GM18868 (cell line): ENCODE measurements around the gene CNTN4.

ENCODE experiments used
- ATAC-seq: cut with Tn5 transposase; IDR thresholded peaks from one replicate; pipeline ENCODE4 v1.9.1; 2021; ENCODE audit warnings: mild to moderate bottlenecking, moderate library complexity; ENCODE audit not compliant: unreplicated experiment

CNTN4 gene

DNA sequence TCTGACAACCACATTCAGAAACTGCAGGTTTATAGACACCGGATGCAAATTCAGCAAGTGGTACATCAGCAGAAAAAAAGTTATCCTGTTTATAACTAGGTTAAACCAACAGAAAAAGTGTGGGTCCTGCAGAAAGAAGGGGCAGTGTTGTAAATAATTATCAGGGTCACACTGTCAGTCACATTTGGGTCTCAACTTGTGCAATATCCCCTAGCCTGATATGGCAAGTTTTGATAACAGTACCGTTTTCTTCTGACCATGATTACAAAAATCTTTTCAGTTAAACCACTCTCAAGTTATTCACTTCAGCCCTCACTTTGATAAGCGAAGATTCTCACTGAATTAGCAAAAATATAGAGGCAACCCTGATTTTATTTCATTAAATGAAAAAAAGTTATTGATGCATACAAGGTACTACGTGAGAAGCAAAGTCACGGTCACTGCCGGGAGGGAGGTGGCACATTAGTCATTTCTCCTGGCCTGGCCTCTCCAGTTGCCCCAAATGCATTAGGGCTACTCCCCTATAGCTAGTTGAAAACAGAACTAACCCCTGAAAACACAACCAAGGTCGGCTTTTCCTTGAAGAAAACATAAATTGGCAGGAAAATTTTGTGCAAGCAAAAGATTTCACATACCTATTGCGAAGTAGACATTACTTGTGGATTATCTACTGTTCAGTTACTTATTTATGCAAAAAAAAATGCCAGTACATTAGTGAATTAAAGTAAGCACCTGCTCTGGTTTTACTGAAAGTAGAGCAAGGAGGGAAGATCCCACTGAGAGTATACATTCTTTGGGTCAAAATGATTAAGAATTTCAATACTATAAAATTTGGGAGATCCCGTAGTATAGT, 982.9 kb downstream of the CNTN4 start:
- ATAC-seq, result peak; percentile 53

- ATAC-seq, result peak; percentile 77
These were observed 983.7 kb downstream of the CNTN4 start for GRCh38 chr3:3082234-3082924.

DNA sequence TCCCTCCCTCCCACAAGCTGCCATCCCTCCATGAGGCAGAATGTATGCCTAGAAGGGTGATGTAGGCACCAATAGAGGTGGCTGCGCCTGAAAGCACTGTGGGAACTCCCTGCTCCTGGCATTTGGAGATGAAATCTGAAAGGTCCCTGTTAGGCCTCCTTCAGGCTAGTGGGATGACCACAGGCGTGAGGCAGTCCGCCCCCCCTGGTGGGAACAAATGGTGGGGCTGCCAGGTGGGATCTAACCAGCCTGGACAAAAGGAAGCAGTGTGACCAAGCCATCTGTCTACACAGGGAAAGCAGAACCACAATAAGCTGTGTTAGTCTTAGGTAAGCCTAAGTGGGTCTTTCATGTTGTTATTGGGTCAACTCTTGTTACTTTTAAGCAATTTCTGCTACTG, 986.2 kb downstream of the CNTN4 start:
- no peak for ATAC-seq

- ATAC-seq, result peak; percentile 28
These were observed 987.1 kb downstream of the CNTN4 start for GRCh38 chr3:3085782-3086181.

GRCh38 chr3:3086239-3086638, 987.6 kb downstream of the CNTN4 start:
- no peak for ATAC-seq

GRCh38 chr3:3087279-3087678, 988.6 kb downstream of the CNTN4 start:
- no peak for ATAC-seq

- no peak for ATAC-seq
These were observed 989.2 kb downstream of the CNTN4 start for GRCh38 chr3:3087716-3088465.

DNA sequence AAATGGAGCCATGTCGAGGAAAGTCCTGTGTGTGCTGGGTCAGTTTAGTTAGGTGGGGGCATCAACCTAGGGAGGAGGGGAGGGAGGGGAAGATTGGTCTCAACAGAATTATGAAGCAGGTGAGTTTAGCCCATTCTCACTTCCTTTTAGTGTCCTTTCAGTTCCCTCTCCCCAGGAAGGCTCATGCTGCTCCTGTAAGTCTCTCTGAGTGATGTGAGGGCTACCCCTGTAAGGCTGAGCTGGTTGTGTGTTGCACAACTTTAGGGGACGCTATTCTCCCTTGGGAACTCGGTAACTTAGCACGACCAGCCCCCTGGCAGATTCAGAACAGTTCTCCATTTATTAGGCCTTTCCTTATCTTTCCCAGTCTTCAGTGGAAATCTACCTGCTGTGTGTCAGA, 990.4 kb downstream of the CNTN4 start:
- peak; percentile 97 for ATAC-seq

DNA sequence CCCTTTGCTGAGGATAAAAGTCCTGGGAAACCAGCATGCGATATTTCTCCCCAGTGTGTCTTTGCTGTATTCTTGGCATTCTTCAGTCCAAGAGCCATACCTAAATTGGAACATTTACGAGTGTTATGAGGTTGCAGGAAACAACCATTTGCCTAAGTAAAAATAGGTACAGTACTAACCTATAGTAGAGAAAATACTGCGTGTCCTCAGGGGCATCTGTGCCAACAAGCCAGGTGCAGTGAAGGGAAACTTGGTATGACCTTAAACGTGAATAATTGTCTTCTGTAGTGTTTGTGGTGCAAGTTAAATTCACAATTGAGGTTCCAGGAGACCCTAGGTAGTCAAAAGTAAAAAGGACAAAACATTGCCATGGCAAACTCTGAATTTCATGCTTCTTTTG, 999.3 kb downstream of the CNTN4 start:
- ATAC-seq, result no peak

GRCh38 chr3:3101660-3102458, 1003.2 kb downstream of the CNTN4 start:
- ATAC-seq, result peak; percentile 62

GRCh38 chr3:3102751-3103150, 1004.1 kb downstream of the CNTN4 start:
- ATAC-seq, result no peak

- no peak for ATAC-seq
These were observed 1006.6 kb downstream of the CNTN4 start for GRCh38 chr3:3105246-3105645.

DNA sequence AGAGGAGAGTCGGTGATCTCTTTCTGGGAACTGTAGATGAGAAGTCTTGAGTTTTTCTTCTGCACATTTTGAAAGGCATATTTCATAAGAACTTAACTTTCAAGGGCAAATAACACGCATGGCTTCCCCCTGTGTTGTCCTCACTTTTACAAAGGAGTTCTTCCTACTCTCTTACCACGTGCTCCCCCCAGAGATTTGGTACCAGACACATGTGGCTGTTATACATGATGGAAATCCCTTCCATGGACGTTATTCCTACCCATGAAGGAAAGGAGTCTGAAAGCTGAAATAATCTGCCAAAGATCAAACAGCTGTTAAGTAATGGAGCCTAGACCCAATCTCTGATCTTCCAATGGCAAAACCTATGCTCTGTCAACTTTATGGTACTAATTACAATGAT, 1007.1 kb downstream of the CNTN4 start:
- ATAC-seq, result no peak

DNA sequence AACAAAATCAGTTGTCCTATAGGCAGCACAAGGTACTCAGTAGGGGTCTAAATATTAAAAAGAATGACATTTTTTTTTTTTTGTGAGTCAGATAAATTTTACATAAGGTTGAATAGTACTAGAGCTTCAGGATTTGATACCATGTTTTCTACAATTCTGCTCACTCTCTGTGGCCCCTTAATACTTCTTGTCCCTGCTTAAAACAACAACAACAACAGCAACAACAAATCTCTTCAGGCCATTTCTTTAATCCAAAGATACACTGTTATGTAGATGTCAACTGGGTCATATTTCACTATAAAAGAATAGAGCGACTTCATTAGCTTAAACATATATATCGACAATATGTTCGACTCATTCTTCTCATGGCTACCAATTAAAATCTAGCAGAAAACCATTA, 1008.5 kb downstream of the CNTN4 start:
- no peak for ATAC-seq
